Measurements from ENCODE around the gene TTYH2. TPM values are rescaled to one million over a fixed set of nuclear protein-coding genes. Genes with fewer than 3 reads are reported as not detected.

Gene TTYH2
- total and polyA plus RNA-seq, 2 of the 4 experiments (the other 2 are of a cell fraction), result 2.3 to 6.8 TPM

DNA sequence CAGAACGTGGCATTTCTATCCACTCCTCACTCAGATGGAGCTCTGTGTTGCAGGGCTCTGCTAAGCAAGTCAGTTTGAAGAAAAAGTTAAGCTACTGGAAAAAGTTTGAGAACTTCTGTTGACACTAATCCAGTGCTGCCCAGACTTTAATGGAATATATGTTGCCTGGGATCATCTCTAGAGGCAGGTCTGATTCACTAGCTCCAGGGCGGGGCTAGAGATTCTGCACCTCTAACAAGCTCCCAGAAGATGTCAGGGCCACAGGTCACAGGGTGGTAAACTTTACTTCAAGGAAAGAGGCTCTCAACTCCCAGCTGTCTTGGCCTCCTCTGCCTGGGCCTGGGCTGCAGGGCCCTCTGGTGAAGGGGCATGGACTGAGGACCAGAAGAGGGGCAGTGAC, 6.8 kb downstream of the TTYH2 start:
- H4K5ac ChIP-seq (ENCODE audit: low read depth, low read length), result no peak overlapping the region
- H3K79me1 ChIP-seq (ENCODE audit: low read depth in 1 of 2, low read length in 2 of 2), result no peaks in the 10 kb centered on the region
- H4K20me1 ChIP-seq (ENCODE audit: insufficient read depth, low read length), result no peaks in the 10 kb centered on the region
- H3K27ac ChIP-seq (ENCODE audit: insufficient read depth, low read length), result no peak overlapping the region
- no peak overlapping the region for H2BK15ac ChIP-seq (ENCODE audit: low read depth, low read length)
- CTCF ChIA-PET, result no interaction called here
- no TSS peak for BruUV-seq (replicated peaks)
- dilution Hi-C loops (cut with HindIII; ENCODE audit: low sequenced_read_pairs, unreplicated experiment) (no loop called here), intact Hi-C loops (cut with micrococcal nuclease) (no loop called here), in situ Hi-C loops (cut with MboI; ENCODE audit: low sequenced_read_pairs) (loop anchor here (25.0 kb wide), 1 partner anchor 642 kb away; the partner anchor contains the start of genes FDXR and GRIN2C)
- no peak overlapping the region for H3K4ac ChIP-seq (ENCODE audit: low read depth, low read length)
- H3K4me3 ChIP-seq (ENCODE audit: insufficient read depth, low read depth, low read length), result no peak overlapping the region
- no peaks in the 10 kb centered on the region for H3K9me3 ChIP-seq (ENCODE audit: control insufficient read depth, insufficient read depth, low read length)
- no peak for ATAC-seq (ENCODE audit: low read depth)
- no peak overlapping the region for H3K18ac ChIP-seq (ENCODE audit: low read depth, low read length)
- TF ChIP-seq RAD21 (IDR thresholded peaks at IDR 0.05; ENCODE audit: low read length), result no peak
- no peak for TF ChIP-seq CHD1 (IDR thresholded peaks at IDR 0.05; ENCODE audit: low read depth, low read length)
- TF ChIP-seq, protein P1, sequence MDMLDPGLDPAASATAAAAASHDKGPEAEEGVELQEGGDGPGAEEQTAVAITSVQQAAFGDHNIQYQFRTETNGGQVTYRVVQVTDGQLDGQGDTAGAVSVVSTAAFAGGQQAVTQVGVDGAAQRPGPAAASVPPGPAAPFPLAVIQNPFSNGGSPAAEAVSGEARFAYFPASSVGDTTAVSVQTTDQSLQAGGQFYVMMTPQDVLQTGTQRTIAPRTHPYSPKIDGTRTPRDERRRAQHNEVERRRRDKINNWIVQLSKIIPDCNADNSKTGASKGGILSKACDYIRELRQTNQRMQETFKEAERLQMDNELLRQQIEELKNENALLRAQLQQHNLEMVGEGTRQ (IDR thresholded peaks at IDR 0.05; ENCODE audit: low read depth, low read length), result no peak
- TF ChIP-seq CEBPB (IDR thresholded peaks at IDR 0.05; ENCODE audit: low read depth, low read length), result no peak
- TF ChIP-seq MXI1 (IDR thresholded peaks at IDR 0.05; ENCODE audit: borderline replicate concordance, low read depth, low read length), result no peak
- TF ChIP-seq NFE2L2 (IDR thresholded peaks at IDR 0.05; ENCODE audit: low read depth, low read length), result no peak
- TF ChIP-seq, protein P2, sequence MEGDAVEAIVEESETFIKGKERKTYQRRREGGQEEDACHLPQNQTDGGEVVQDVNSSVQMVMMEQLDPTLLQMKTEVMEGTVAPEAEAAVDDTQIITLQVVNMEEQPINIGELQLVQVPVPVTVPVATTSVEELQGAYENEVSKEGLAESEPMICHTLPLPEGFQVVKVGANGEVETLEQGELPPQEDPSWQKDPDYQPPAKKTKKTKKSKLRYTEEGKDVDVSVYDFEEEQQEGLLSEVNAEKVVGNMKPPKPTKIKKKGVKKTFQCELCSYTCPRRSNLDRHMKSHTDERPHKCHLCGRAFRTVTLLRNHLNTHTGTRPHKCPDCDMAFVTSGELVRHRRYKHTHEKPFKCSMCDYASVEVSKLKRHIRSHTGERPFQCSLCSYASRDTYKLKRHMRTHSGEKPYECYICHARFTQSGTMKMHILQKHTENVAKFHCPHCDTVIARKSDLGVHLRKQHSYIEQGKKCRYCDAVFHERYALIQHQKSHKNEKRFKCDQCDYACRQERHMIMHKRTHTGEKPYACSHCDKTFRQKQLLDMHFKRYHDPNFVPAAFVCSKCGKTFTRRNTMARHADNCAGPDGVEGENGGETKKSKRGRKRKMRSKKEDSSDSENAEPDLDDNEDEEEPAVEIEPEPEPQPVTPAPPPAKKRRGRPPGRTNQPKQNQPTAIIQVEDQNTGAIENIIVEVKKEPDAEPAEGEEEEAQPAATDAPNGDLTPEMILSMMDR (conservative IDR thresholded peaks at IDR 0.05; ENCODE audit: low read depth, low read length), result no peak
- TF ChIP-seq POLR2A (IDR thresholded peaks at IDR 0.05; ENCODE audit: low read depth, low read length), result no peak
- TF ChIP-seq MAFK (IDR thresholded peaks at IDR 0.05; ENCODE audit: low read depth, low read length), result no peak
- no peak for TF ChIP-seq BHLHE40 (IDR thresholded peaks at IDR 0.05; ENCODE audit: low read depth, low read length)
- TF ChIP-seq, protein P3, sequence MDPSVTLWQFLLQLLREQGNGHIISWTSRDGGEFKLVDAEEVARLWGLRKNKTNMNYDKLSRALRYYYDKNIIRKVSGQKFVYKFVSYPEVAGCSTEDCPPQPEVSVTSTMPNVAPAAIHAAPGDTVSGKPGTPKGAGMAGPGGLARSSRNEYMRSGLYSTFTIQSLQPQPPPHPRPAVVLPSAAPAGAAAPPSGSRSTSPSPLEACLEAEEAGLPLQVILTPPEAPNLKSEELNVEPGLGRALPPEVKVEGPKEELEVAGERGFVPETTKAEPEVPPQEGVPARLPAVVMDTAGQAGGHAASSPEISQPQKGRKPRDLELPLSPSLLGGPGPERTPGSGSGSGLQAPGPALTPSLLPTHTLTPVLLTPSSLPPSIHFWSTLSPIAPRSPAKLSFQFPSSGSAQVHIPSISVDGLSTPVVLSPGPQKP (IDR thresholded peaks at IDR 0.05; ENCODE audit: borderline replicate concordance, low read depth, low read length), result no peak
- no peak for TF ChIP-seq FOS (IDR thresholded peaks at IDR 0.05; ENCODE audit: low read depth, low read length)
- no peak for TF ChIP-seq SMC3 (IDR thresholded peaks at IDR 0.05; ENCODE audit: low read depth, low read length)
- TF ChIP-seq RCOR1 (IDR thresholded peaks at IDR 0.05; ENCODE audit: insufficient replicate concordance, low read length), result no peak
- TF ChIP-seq MAZ (IDR thresholded peaks at IDR 0.05; ENCODE audit: borderline replicate concordance, low read depth, low read length), result no peak
- TF ChIP-seq RFX5 (IDR thresholded peaks at IDR 0.05; ENCODE audit: low read depth, low read length), result no peak
- no peak for DNase-seq
- H2BK5ac ChIP-seq (ENCODE audit: low read depth, low read length, poor library complexity, severe bottlenecking), result no peak overlapping the region
- no peak overlapping the region for H3K9ac ChIP-seq (ENCODE audit: low read depth, low read length)
- H3K27me3 ChIP-seq (ENCODE audit: control insufficient read depth, insufficient read depth, low read length), result no peaks in the 10 kb centered on the region; the same call in 1 of the 2 replicates
- H2AK9ac ChIP-seq (replicated peaks; ENCODE audit: low read depth, low read length, poor library complexity), result no peak overlapping the region
- no peak overlapping the region for H3K4me2 ChIP-seq (ENCODE audit: low read depth, low read length)
- H2BK120ac ChIP-seq (ENCODE audit: low read depth, low read length), result no peak overlapping the region
- no peaks in the 10 kb centered on the region for H3K9me1 ChIP-seq (ENCODE audit: insufficient read depth, low read length)
- H3K14ac ChIP-seq (replicated peaks; ENCODE audit: low read depth, low read length), result no peak overlapping the region
- H3K36me3 ChIP-seq (ENCODE audit: control insufficient read depth, insufficient read depth, low read length), result no peaks in the 10 kb centered on the region
- no peak overlapping the region for H4K91ac ChIP-seq (ENCODE audit: insufficient read depth, low read depth, low read length)
- H2AFZ ChIP-seq (replicated peaks; ENCODE audit: low read length, poor library complexity), result no peak overlapping the region
- no peak overlapping the region for H2AK5ac ChIP-seq (ENCODE audit: low read depth, low read length)
- no peak overlapping the region for H2BK20ac ChIP-seq (ENCODE audit: low read depth, low read length)
- no peak overlapping the region for H4K8ac ChIP-seq (ENCODE audit: low read depth in 2 of 2, low read length in 2 of 2)
- POLR2A ChIA-PET (ENCODE audit: unreplicated experiment), result no interaction called here
- no peaks in the 10 kb centered on the region for H3K4me1 ChIP-seq (ENCODE audit: control insufficient read depth, insufficient read depth, low read length)
- H3K23ac ChIP-seq (ENCODE audit: low read depth, low read length), result no peak overlapping the region
- WGBS, 2 experiments (ENCODE audit: extremely low coverage in 2 of 2, insufficient read length in 1 of 2), result 20% methylated on average over 1 of the region's 2 CpGs; no CpG with 5 or more reads in 1 of the 2 experiments
- H3K56ac ChIP-seq (ENCODE audit: extremely low read depth, insufficient read depth, low read length), result no peak overlapping the region
